GM21619 (cell line): ENCODE results near the gene RHOB.

Source experiments
- ATAC-seq: cut with Tn5 transposase; IDR thresholded peaks from one replicate; pipeline ENCODE4 v1.9.1; 2021; ENCODE audit not compliant: unreplicated experiment

RHOB gene

GRCh38 chr2:20436716-20437470 lies 10.0 kb upstream of the RHOB start:
- ATAC-seq: no peak

DNA sequence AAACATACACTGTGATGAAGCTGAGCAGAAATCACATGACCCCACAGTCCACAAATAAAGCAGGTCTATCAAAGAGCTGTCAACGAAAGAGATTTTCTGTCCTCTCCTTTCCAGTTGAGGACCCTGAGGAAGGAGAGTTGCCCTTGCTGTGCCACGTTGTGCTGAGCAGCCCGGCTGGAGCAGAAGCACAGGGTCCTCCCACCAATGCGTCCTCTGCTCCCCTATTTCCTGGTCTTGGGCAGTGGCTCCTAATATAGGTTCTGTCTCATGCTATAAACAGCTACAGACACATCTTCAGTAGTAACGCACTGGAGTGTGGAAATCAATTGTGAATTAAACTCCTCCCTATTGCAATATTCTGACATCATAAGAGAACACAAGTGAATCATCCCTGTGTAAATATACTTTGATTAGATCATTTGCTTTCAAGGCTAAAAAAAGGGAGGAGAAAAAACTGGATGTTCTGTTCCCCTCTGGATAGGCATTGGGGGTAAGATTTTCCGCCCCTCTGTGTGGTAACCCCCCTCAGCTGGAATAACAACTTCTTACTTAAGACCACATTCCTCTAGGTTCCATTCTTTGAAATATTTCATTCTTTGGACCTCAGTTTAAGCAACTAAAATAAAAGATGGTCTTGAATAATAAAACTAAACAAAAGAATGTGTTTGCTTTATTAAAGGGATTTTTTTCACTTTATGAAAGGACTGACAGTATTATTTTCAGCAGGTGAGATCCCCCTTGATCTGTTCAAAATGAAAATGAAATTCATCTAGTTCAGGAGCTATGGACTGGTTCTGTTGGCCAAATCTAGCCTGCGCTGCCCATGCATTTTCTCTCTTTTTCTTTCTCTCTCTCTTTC lies 8.3 kb upstream of the RHOB start:
- no peak for ATAC-seq

DNA sequence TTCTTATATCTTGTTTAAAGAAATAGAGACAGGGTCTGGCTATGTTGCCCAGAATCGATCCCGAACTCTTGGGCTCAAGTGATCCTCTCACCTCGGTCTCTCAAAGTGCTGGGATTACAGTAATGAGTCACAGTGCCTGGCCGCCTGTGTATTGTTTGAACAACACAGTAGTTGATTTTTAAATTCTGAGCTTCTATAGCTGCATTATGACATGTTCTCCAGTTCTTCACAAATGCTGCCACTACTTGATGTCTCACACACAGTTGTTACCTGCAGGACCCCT lies 7.7 kb upstream of the RHOB start:
- no peak for ATAC-seq

DNA sequence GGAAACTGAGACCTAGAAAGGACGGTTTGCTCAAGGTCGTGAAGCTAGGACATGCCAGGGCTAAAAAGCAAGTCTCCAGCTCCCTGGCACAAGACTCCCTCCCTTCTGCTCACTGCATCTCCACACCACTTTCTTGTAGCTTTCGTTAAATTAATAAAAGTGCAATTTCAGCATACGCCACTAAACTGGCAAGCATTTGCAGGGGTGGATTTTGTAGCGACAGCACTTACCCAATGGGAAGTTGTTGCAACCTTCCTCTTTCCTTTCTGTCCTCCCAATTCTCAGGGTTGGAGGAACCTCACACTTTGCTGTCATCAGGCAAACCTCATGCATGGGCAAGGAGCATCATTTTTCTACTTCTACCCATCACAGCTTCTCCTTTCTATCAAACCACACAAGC lies 7.4 kb upstream of the RHOB start:
- ATAC-seq: no peak

GRCh38 chr2:20440001-20440560 lies 6.8 kb upstream of the RHOB start:
- ATAC-seq: no peak

GRCh38 chr2:20443276-20443920 lies 3.5 kb upstream of the RHOB start:
- ATAC-seq: no peak

GRCh38 chr2:20444101-20444992 lies 2.5 kb upstream of the RHOB start:
- no peak for ATAC-seq

DNA sequence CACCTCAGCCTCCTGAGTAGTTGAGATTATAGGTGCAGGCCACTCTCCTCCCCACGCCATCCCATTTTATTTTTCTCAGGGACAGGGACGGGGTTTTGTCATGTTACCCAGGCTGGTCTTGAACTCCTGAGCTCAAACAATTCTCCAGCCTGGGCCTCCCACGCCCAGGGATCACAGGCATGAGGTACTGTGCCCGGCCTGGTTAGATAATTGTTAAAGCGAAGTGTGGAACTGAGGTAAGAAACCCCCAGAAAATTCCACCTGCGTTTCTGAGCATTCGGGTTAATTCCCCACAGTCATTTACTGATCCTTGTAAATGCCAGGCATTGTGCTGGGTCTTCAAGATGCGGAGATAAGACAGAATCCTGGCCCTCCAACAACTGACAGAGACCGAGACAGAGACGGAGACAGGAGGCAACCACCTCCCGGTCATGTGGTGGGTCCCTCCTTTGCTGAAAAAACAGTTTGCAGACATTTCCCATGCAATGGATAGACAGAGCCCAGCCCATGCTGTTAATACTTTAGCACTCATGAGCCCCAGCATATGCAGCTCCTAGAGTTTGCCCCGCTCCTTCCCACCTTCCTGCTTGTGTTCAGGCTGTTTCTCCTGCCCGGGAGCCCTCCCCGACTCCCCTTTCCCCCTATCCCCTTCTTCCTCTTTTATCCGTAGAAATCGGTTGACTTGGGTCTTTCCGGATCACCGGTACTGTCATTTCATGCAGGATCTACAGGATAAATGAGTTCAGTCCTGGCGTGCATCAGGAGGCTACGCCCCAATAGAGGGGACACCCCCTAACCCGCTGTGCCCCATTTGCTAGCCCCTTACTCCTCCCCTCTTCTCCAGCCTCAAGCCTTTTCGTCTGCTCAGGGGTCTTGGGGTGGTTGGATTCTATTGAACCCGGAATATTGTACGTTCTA lies 1.6 kb upstream of the RHOB start:
- ATAC-seq: no peak

DNA sequence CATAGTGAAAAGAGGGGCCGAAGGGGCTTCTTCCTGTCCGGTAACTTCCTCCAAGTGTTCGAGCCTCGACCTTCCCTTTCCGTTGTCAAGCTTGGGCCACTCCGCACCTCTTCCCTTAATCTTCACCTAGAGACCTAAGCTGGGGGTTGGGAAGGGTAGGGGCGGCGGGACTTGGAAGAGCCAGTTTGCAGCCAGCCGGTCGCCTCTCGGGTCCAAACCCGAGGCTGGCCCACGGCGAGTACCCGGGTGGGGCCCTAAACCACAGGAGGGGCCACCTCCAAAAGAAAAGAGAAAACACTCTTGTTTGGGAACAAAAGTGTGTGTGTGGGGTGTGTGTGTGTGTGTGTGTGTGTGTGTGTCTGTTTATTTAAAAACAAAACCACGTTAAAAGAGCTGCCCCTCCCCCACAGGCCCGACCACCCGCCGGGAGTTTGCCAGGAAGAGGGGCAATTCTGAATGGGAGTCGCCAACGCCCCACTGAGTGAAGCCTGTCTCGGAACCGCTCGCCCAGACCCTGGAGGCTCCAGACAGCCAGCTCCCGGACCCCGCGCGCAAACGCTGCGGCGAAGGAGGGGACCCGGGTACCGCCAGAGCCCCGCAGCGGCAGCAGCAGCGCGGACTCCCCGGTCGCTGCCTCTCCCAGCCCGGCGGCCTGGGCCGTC lies 488 bp upstream of the RHOB start:
- ATAC-seq: no peak

DNA sequence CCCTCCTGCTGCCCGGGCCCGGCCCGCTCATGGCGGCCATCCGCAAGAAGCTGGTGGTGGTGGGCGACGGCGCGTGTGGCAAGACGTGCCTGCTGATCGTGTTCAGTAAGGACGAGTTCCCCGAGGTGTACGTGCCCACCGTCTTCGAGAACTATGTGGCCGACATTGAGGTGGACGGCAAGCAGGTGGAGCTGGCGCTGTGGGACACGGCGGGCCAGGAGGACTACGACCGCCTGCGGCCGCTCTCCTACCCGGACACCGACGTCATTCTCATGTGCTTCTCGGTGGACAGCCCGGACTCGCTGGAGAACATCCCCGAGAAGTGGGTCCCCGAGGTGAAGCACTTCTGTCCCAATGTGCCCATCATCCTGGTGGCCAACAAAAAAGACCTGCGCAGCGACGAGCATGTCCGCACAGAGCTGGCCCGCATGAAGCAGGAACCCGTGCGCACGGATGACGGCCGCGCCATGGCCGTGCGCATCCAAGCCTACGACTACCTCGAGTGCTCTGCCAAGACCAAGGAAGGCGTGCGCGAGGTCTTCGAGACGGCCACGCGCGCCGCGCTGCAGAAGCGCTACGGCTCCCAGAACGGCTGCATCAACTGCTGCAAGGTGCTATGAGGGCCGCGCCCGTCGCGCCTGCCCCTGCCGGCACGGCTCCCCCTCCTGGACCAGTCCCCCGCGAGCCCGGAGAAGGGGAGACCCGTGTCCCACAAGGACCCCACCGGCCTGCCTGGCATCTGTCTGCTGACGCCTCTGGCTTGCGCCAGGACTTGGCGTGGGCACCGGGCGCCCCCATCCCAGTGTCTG lies 767 bp downstream of the RHOB start:
- peak; percentile 15 for ATAC-seq

GRCh38 chr2:20448246-20448976 lies 1.5 kb downstream of the RHOB start:
- no peak for ATAC-seq

GRCh38 chr2:20448977-20449306 lies 2.1 kb downstream of the RHOB start:
- ATAC-seq: no peak

GRCh38 chr2:20449501-20450200 lies 2.8 kb downstream of the RHOB start:
- no peak for ATAC-seq

GRCh38 chr2:20450201-20450999 lies 3.5 kb downstream of the RHOB start:
- no peak for ATAC-seq

DNA sequence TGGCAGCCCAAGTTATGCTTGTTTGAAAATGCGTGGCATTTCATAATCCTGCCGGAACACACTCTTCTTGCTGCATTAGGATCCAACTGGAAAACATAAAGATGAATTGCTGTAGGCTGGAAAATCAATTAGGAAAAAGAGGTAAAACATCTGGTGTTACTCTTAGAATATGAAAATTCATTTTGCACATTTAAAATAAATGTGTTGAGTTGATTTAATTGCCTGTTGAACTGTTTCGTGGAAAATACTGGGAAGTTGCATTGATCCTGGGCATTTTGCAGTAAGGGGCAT lies 4.1 kb downstream of the RHOB start:
- no peak for ATAC-seq

GRCh38 chr2:20451341-20451740 lies 4.5 kb downstream of the RHOB start:
- no peak for ATAC-seq
